ENCODE data around the gene NPTXR.

DNA sequence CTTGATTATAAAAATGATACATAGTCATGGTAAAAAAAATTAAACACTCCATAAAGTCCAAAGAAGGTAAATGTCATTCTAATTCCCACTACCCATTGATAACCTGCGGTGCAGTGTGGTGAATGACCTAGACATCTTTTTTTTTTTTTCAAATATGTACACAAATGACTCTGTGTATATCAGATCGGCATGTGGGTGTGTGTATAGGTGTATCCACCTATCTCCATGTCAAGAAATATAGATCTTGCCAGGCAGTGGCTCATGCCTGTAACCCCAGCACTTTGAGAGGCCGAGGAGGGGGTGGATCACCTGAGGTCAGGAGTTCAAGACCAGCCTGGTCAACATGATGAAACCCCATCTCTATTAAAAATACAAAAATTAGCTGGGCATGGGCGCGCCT is 46.5 kb upstream of the NPTXR start:
- TF ChIP-seq, protein P1, sequence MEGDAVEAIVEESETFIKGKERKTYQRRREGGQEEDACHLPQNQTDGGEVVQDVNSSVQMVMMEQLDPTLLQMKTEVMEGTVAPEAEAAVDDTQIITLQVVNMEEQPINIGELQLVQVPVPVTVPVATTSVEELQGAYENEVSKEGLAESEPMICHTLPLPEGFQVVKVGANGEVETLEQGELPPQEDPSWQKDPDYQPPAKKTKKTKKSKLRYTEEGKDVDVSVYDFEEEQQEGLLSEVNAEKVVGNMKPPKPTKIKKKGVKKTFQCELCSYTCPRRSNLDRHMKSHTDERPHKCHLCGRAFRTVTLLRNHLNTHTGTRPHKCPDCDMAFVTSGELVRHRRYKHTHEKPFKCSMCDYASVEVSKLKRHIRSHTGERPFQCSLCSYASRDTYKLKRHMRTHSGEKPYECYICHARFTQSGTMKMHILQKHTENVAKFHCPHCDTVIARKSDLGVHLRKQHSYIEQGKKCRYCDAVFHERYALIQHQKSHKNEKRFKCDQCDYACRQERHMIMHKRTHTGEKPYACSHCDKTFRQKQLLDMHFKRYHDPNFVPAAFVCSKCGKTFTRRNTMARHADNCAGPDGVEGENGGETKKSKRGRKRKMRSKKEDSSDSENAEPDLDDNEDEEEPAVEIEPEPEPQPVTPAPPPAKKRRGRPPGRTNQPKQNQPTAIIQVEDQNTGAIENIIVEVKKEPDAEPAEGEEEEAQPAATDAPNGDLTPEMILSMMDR (IDR thresholded peaks at IDR 0.05) = no peak
- no peak for TF ChIP-seq POLR2A (IDR thresholded peaks at IDR 0.05)
- no peak for TF ChIP-seq EP300 (IDR thresholded peaks at IDR 0.05)
